NCI-H226 (cell line): ENCODE measurements around the gene MAPK8IP2.
"Not testable (repeated sequence)": the region's sequence is repeated elsewhere in the genome, so short reads cannot be mapped to it uniquely, and the experiment has no call there.

Experiments used
- DNase-seq: peaks from one replicate; pipeline ENCODE4 v3.0.0-alpha.2; 2015

The MAPK8IP2 gene

GRCh38 chr22:50601669-50602337 is 1.2 kb downstream of the MAPK8IP2 start:
- DNase-seq = no peak

- DNase-seq = no peak
These were observed 1.7 kb downstream of the MAPK8IP2 start for GRCh38 chr22:50602338-50602700.

- no peak for DNase-seq
These were observed 3.1 kb downstream of the MAPK8IP2 start for GRCh38 chr22:50603511-50604255.

GRCh38 chr22:50604256-50605001 is 3.8 kb downstream of the MAPK8IP2 start:
- no peak for DNase-seq

GRCh38 chr22:50605002-50605612 is 4.5 kb downstream of the MAPK8IP2 start:
- no peak for DNase-seq

- DNase-seq = no peak
These were observed 5.1 kb downstream of the MAPK8IP2 start for GRCh38 chr22:50605613-50606074.

GRCh38 chr22:50606165-50606945 is 5.8 kb downstream of the MAPK8IP2 start:
- DNase-seq = no peak

- no peak for DNase-seq
These were observed 6.5 kb downstream of the MAPK8IP2 start for GRCh38 chr22:50606946-50607658.

- DNase-seq = no peak
These were observed 7.0 kb downstream of the MAPK8IP2 start for GRCh38 chr22:50607659-50608020.

GRCh38 chr22:50608058-50608840 is 7.7 kb downstream of the MAPK8IP2 start:
- DNase-seq = not testable (repeated sequence)

- no peak for DNase-seq
These were observed 8.4 kb downstream of the MAPK8IP2 start for GRCh38 chr22:50608996-50609395.

- DNase-seq = no peak
These were observed 9.0 kb downstream of the MAPK8IP2 start for GRCh38 chr22:50609599-50609998.

- no peak for DNase-seq
These were observed 9.5 kb downstream of the MAPK8IP2 start for GRCh38 chr22:50610041-50610451.

- DNase-seq = no peak
These were observed 10.0 kb downstream of the MAPK8IP2 start for GRCh38 chr22:50610581-50610980.

- DNase-seq = no peak
These were observed 10.9 kb downstream of the MAPK8IP2 start for GRCh38 chr22:50611341-50612060.

- no peak for DNase-seq
These were observed 11.6 kb downstream of the MAPK8IP2 start for GRCh38 chr22:50612168-50612527.

- no peak for DNase-seq
These were observed 12.1 kb downstream of the MAPK8IP2 start for GRCh38 chr22:50612528-50613221.

- no peak for DNase-seq
These were observed 12.8 kb downstream of the MAPK8IP2 start for GRCh38 chr22:50613291-50613981.

- not testable (repeated sequence) for DNase-seq
These were observed 13.7 kb downstream of the MAPK8IP2 start for GRCh38 chr22:50614296-50614695.
